Measurements from ENCODE around the gene CHMP6. TPM values are rescaled to one million over a fixed set of nuclear protein-coding genes. Genes with fewer than 3 reads are reported as not detected.

The CHMP6 gene
- polyA plus RNA-seq, 1 experiment = 27.3 TPM

DNA sequence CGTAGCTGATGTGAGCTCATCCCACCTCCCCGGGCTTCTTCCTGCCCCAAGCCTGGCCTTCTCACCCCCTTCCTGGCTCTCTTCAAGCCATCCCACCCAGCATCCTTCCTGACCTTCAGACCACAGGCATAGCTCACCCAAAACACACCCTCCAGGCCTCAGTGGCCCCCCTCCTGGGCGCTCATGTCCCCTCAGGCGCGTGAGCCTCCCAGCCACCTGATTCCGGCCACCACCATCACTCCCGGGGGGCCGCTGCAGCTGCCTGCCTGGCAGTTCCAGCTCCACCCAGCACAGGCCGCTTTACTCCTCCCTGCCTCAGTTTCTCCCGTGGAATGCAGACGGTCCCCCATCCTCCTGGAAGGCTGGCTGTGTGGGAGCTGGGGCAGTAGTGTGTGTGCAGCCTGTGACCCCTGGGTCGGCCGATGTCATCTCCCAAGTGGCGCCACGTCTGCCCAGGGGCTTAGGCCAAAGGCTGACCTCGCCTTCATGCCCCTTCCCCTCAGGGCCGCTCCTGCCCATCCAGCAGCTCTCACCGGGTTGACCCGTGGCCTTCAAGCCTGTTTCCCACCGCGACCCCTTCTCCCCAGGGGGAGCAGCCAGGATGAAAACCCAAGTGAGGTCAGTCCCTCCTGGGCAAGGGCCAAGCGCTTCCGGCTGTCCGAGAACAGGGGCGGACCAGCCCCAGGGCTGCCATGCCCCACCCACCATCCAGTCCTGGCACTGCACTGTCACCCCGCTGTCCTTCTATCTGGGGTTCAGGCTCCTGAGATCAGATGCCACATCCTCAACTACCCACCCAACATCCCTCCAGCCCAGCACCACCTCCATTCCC lies 11.9 kb upstream of the CHMP6 start:
- ChIA-PET POLR2A (no interaction called here), CTCF (interaction anchor here (0.5 kb wide), 1 partner anchor 585 kb away, joined by 3 read pairs; no protein-coding TSS in a partner anchor)
- Histone ChIP-seq H3K27me3 (ENCODE audit: control insufficient read depth, insufficient read depth, low read length) (no peaks in the 10 kb centered on the region), H3K4me3 (ENCODE audit: low read depth, low read length) (no peak overlapping the region), H3K27ac (ENCODE audit: low read depth, low read length) (no peak overlapping the region), H3K9me3 (ENCODE audit: control insufficient read depth, insufficient read depth, low read length) (no peaks in the 10 kb centered on the region; the same call in 1 of the 2 replicates)
- TF ChIP-seq, protein P1, sequence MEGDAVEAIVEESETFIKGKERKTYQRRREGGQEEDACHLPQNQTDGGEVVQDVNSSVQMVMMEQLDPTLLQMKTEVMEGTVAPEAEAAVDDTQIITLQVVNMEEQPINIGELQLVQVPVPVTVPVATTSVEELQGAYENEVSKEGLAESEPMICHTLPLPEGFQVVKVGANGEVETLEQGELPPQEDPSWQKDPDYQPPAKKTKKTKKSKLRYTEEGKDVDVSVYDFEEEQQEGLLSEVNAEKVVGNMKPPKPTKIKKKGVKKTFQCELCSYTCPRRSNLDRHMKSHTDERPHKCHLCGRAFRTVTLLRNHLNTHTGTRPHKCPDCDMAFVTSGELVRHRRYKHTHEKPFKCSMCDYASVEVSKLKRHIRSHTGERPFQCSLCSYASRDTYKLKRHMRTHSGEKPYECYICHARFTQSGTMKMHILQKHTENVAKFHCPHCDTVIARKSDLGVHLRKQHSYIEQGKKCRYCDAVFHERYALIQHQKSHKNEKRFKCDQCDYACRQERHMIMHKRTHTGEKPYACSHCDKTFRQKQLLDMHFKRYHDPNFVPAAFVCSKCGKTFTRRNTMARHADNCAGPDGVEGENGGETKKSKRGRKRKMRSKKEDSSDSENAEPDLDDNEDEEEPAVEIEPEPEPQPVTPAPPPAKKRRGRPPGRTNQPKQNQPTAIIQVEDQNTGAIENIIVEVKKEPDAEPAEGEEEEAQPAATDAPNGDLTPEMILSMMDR (IDR thresholded peaks at IDR 0.05; ENCODE audit: low read depth, low read length) = no peak
- DNase-seq (ENCODE audit: low read depth, low spot score) = no peak

DNA sequence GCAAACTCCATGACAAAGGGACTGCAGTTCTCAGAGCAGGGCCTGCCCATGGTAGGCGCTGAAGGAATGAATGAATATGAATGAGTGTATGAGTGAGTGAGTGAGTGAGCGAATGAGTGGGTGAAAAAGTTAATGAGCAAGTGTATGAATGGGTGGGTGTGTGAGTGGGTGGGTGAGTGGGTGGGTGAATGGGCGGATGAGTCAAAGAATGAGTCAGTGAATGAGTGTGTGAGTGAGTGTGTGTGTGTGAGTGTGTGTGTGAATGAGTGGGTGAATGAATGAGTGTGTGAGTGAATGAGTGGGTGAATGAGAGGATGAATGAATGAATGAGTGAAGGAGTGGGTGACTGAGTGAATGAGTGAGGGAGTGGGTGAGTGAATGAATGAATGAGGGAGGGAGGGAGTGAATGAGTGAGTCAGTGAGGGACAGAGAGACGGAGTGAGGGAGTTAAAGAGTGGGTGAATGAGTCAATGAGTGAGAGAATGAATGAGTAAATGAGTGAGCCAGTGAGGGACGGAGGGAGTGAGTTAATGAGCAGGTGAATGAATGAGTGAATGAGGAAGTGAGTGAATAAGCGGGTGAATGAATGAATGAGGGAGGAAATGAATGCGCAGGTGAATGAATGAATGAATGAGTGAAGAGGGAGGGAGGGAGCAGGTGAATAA lies 11.1 kb upstream of the CHMP6 start:
- Histone ChIP-seq H3K27ac (ENCODE audit: low read depth, low read length) (no peak overlapping the region), H3K4me3 (ENCODE audit: low read depth, low read length) (no peak overlapping the region), H3K9me3 (ENCODE audit: control insufficient read depth, insufficient read depth, low read length) (no peaks in the 10 kb centered on the region; the same call in 1 of the 2 replicates), H3K27me3 (ENCODE audit: control insufficient read depth, insufficient read depth, low read length) (no peaks in the 10 kb centered on the region)
- no peak for DNase-seq (ENCODE audit: low read depth, low spot score)
- ChIA-PET CTCF (interaction anchor here (2.0 kb wide), 1 partner anchor 553 kb away, joined by 12 read pairs; no protein-coding TSS in a partner anchor), POLR2A (no interaction called here)
- TF ChIP-seq, protein P1 (IDR thresholded peaks at IDR 0.05; ENCODE audit: low read depth, low read length) = no peak

DNA sequence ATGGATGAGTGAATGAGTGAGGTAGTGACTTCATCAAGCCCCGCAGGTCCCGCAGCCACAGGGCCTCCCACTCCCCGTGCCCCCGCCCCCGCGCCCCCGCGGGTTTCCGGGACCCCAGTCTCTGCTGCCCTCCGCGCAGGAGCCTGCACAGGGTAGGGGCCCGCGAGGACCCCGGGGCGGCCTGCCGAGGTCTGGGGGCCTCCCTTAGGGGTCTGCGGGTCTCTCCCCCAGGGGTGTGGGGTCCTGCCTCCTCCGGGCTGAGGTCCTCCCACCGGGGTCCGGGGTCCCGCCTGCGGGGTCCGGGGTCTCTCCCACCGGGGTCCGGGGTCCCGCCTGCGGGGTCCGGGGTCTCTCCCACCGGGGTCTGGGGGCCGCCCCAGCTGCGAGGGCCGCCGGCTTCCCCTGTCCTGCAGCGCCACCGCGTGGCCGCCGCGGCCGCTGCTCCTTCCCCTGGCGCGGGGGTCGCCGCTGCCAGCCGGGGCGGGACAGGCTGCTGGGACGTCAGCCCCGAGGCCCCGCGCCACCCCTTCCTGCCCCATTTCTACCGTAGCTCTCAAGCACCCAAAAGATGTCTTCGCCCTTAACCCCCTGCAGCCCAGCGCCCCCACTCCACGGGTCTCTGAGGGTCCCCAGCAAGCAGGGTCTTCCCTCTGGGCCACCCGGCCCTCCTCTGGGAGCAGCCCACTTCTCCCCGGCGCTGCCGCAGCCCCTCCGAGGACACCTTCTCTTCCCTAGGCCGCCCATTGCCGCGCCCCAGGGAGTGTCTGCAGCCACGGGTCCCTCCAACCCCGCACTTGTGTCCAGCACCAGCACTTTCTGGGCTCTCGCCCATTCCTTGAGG lies 10.4 kb upstream of the CHMP6 start:
- no peaks in the 10 kb centered on the region for H3K27me3 ChIP-seq (ENCODE audit: control insufficient read depth, insufficient read depth, low read length)
- H3K27ac ChIP-seq (ENCODE audit: low read depth, low read length) = no peak overlapping the region
- CTCF ChIA-PET = interaction anchor here (0.6 to 2.0 kb wide), 2 partner anchors 216 to 554 kb away, joined by 3 to 12 read pairs; no protein-coding TSS in a partner anchor
- POLR2A ChIA-PET = no interaction called here
- TF ChIP-seq, protein P1 (IDR thresholded peaks at IDR 0.05; ENCODE audit: low read depth, low read length) = peak; percentile 44
- H3K4me3 ChIP-seq (ENCODE audit: low read depth, low read length) = peak overlapping the region; percentile 43; the same call in 1 of the 2 replicates
- H3K9me3 ChIP-seq (ENCODE audit: control insufficient read depth, insufficient read depth, low read length) = no peaks in the 10 kb centered on the region; the same call in 1 of the 2 replicates
- no peak for DNase-seq (ENCODE audit: low read depth, low spot score)

DNA sequence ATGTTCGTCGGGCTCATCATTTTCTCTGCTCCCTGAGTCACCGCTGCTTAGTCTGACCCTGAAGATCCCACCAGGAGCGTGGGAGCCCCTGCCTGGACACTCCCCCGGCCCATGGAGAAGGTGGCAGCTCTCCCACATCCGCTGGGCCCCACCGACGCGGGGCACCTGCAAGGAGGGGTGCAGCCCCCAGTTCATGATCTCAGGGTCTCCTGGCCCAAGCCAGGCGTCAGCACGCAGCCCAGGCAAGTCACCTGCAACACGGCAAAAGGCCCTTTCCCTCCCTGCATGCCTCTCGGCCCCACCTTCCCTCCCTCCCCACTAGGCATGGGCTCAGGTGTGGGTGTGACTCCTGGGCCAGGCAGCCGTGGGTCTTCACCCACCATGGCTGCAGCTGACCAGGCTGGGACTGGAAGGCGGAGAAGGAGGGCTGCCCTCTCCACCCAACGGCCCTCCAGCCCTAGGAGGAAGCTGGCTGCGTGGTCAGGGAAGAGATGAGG lies 9.7 kb upstream of the CHMP6 start:
- ChIA-PET POLR2A (no interaction called here), CTCF (interaction anchor here (0.6 to 2.0 kb wide), 2 partner anchors 215 to 555 kb away, joined by 3 to 12 read pairs; no protein-coding TSS in a partner anchor)
- Histone ChIP-seq H3K4me3 (ENCODE audit: low read depth, low read length) (no peak overlapping the region), H3K9me3 (ENCODE audit: control insufficient read depth, insufficient read depth, low read length) (no peaks in the 10 kb centered on the region; the same call in 1 of the 2 replicates), H3K27ac (ENCODE audit: low read depth, low read length) (no peak overlapping the region), H3K27me3 (ENCODE audit: control insufficient read depth, insufficient read depth, low read length) (no peaks in the 10 kb centered on the region)
- TF ChIP-seq, protein P1 (IDR thresholded peaks at IDR 0.05; ENCODE audit: low read depth, low read length) = no peak
- DNase-seq (ENCODE audit: low read depth, low spot score) = no peak
